GM12892 (cell line): Measurements from ENCODE around the gene SLCO3A1.

ENCODE experiments used
- DNase-seq: peaks from one replicate; pipeline ENCODE4 v3.0.0; 2011; ENCODE audit not compliant: insufficient read length
- FAIRE-seq: peaks from 2 replicates; lab custom pipeline; 2011; peaks lifted over from hg19 to GRCh38; lab: Jason Lieb, UNC
- POLR2A ChIP-seq: IDR thresholded peaks from 2 replicates; pipeline ENCODE4 v1.6.1; 2011; ENCODE audit warnings: low read depth, low read length, control low read depth
- POLR2AphosphoS5 ChIP-seq: IDR thresholded peaks from 2 replicates; pipeline ENCODE4 v1.6.1; 2011; ENCODE audit warnings: low read depth, low read length, control low read depth
- TAF1 ChIP-seq: IDR thresholded peaks from 2 replicates; pipeline ENCODE4 v1.6.1; 2011; ENCODE audit warnings: low read depth, mild to moderate bottlenecking, control low read depth, low read length, borderline replicate concordance

Gene SLCO3A1

GRCh38 chr15:91985297-91985696, 131.8 kb downstream of the SLCO3A1 start:
- no peak for FAIRE-seq
- TF ChIP-seq TAF1 (no peak), POLR2A (no peak), POLR2AphosphoS5 (no peak)

GRCh38 chr15:91988071-91988470, 134.6 kb downstream of the SLCO3A1 start:
- no peak for FAIRE-seq
- DNase-seq: no peak
- TF ChIP-seq POLR2AphosphoS5 (no peak), POLR2A (no peak), TAF1 (no peak)

More at GRCh38 chr15:91985297-91985696, 131.8 kb downstream of the SLCO3A1 start:
- no peak for DNase-seq

- DNase-seq: no peak
- TF ChIP-seq POLR2A (no peak), TAF1 (no peak), POLR2AphosphoS5 (no peak)
- FAIRE-seq: no peak
These were observed 135.1 kb downstream of the SLCO3A1 start for GRCh38 chr15:91988655-91989054.

GRCh38 chr15:91989821-91990220, 136.3 kb downstream of the SLCO3A1 start:
- no peak for FAIRE-seq
- TF ChIP-seq POLR2A (no peak), POLR2AphosphoS5 (no peak), TAF1 (no peak)
- no peak for DNase-seq

- TF ChIP-seq POLR2A (no peak), TAF1 (no peak), POLR2AphosphoS5 (no peak)
- DNase-seq (no peak), FAIRE-seq (no peak)
These were observed 139.4 kb downstream of the SLCO3A1 start for GRCh38 chr15:91992945-91993344.

GRCh38 chr15:91995146-91995545, 141.6 kb downstream of the SLCO3A1 start:
- FAIRE-seq (no peak), DNase-seq (no peak)
- TF ChIP-seq POLR2AphosphoS5 (no peak), TAF1 (no peak), POLR2A (no peak)

GRCh38 chr15:91997163-91997562, 143.7 kb downstream of the SLCO3A1 start:
- no peak for DNase-seq
- FAIRE-seq: no peak
- TF ChIP-seq POLR2AphosphoS5: no peak
- TF ChIP-seq POLR2A: no peak
- no peak for TF ChIP-seq TAF1

DNA sequence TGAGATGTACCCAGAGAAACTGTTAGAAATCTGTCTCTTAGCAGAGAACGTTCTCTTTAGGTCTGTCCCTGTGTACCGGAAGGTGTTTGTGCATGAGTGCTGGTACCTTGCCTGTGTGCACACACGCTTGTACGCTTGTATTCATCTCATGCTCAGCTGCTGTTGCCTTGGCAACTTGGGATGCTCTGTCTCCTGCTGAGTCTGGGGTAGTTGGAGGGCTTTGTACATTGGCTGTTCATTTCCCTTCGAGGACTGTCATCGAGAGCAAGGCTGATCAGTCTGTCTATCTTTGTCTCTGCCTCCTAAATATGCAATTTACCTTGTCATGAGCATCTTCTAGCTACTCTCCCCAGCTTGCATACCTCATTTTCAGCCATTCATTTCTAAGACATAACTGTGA, 147.2 kb downstream of the SLCO3A1 start:
- no peak for FAIRE-seq
- DNase-seq: no peak
- TF ChIP-seq POLR2AphosphoS5 (no peak), TAF1 (no peak), POLR2A (no peak)

GRCh38 chr15:92001307-92001706, 147.8 kb downstream of the SLCO3A1 start:
- no peak for FAIRE-seq
- no peak for TF ChIP-seq TAF1
- no peak for DNase-seq

- no peak for TF ChIP-seq TAF1
- TF ChIP-seq POLR2AphosphoS5: no peak
- TF ChIP-seq POLR2A: no peak
- no peak for DNase-seq
- no peak for FAIRE-seq
These were observed 149.2 kb downstream of the SLCO3A1 start for GRCh38 chr15:92002666-92003065.

GRCh38 chr15:92003515-92004067, 150.1 kb downstream of the SLCO3A1 start:
- no peak for TF ChIP-seq TAF1
- TF ChIP-seq POLR2AphosphoS5: no peak
- TF ChIP-seq POLR2A: no peak
- FAIRE-seq (no peak), DNase-seq (no peak)

DNA sequence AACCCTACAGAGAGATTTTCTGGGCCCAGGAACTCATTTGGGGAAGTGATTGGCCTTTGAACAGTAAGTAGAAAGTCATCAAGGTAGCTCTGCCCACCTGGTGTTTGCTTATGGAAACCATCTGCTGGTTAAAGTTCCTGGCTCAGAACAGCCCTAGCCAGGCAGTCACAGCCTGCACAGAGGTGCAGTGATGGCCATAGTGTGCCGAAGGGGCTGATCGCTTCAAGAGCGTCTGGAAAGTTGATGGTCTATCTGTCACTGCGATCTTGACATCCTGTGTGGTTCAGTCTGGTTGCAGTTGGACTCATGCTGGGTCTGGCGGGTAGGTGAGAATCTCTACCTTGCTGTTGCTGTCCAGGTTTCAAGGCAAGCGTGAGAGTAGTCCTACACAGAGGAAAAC, 151.6 kb downstream of the SLCO3A1 start:
- FAIRE-seq: no peak
- DNase-seq: no peak
- no peak for TF ChIP-seq POLR2AphosphoS5
- no peak for TF ChIP-seq POLR2A
- no peak for TF ChIP-seq TAF1
